AG04449 (cell line): ENCODE results near the gene ST6GALNAC6.
"Not testable (repeated sequence)": the region's sequence is repeated elsewhere in the genome, so short reads cannot be mapped to it uniquely, and the experiment has no call there.

Experiments used
- CTCF ChIA-PET: fragments of 350-600 bp; formaldehyde crosslinking; extraction: SDS; loops from one replicate; lab custom pipeline; 2021; ENCODE audit warnings: antibody characterized with exemption; lab: Yijun Ruan, JAX
- POLR2A ChIA-PET: fragments of 400-600, 350-600 bp; formaldehyde crosslinking; extraction: SDS; loops from one replicate; lab custom pipeline; 2020; ENCODE audit warnings: antibody characterized with exemption, inconsistent platforms; lab: Yijun Ruan, JAX
- DNase-seq: peaks from one replicate; pipeline ENCODE4 v3.0.0-alpha.2; 2010; ENCODE audit warnings: low read depth, low spot score
- H3K4me3 ChIP-seq: 2 replicates; pipeline ENCODE4 v1.5.1; 2011; ENCODE audit warnings: low read depth, mild to moderate bottlenecking, control low read depth, low read length
- CTCF ChIP-seq: IDR thresholded peaks from one replicate; pipeline ENCODE4 v1.5.1; 2011; ENCODE audit warnings: mild to moderate bottlenecking, moderate library complexity, low read length, control low read depth, inconsistent platforms; ENCODE audit not compliant: insufficient read depth; ENCODE audit errors: missing control alignments

Gene ST6GALNAC6

GRCh38 chr9:127886401-127886972 is 12.9 kb downstream of the ST6GALNAC6 start:
- POLR2A ChIA-PET, result interaction anchor here (1.1 kb wide), 1 partner anchor 8 kb away, joined by 3 read pairs; no protein-coding TSS in a partner anchor
- TF ChIP-seq CTCF, result no peak
- CTCF ChIA-PET, result interaction anchor here (1.1 to 1.3 kb wide), 3 partner anchors 11 to 14 kb away, joined by 3 read pairs; no protein-coding TSS in a partner anchor
- no peak overlapping the region for H3K4me3 ChIP-seq
- no peak for DNase-seq

- POLR2A ChIA-PET, result interaction anchor here (0.6 kb wide), 1 partner anchor 95 kb away, joined by 4 read pairs; the partner anchor contains the start of gene EEIG1
- CTCF ChIA-PET, result interaction anchor here (1.0 to 2.8 kb wide), 4 partner anchors 13 to 151 kb away, joined by 3 to 16 read pairs (median 3); partner anchors contain the start of gene TOR2A
- no peak overlapping the region for H3K4me3 ChIP-seq
- TF ChIP-seq CTCF, result no peak
- no peak for DNase-seq
Observed at GRCh38 chr9:127885508-127886281, 13.7 kb downstream of the ST6GALNAC6 start.

GRCh38 chr9:127884976-127885490 is 14.4 kb downstream of the ST6GALNAC6 start:
- ChIA-PET POLR2A (interaction anchor here (0.6 kb wide), 1 partner anchor 95 kb away, joined by 4 read pairs; the partner anchor contains the start of gene EEIG1), CTCF (interaction anchor here (1.0 to 2.8 kb wide), 5 partner anchors 9 to 150 kb away, joined by 3 to 16 read pairs (median 3); partner anchors contain the start of gene TOR2A)
- TF ChIP-seq CTCF, result no peak
- no peak overlapping the region for H3K4me3 ChIP-seq
- DNase-seq, result no peak

GRCh38 chr9:127884427-127884911 is 14.9 kb downstream of the ST6GALNAC6 start:
- ChIA-PET CTCF (interaction anchor here (1.0 to 2.8 kb wide), 4 partner anchors 10 to 150 kb away, joined by 3 to 16 read pairs (median 3); partner anchors contain the start of gene TOR2A), POLR2A (no interaction called here)
- no peak for DNase-seq
- H3K4me3 ChIP-seq, result no peak overlapping the region
- no peak for TF ChIP-seq CTCF

GRCh38 chr9:127883959-127884358 is 15.4 kb downstream of the ST6GALNAC6 start:
- ChIA-PET CTCF (interaction anchor here (0.7 to 2.8 kb wide), 2 partner anchors 14 to 133 kb away, joined by 3 to 16 read pairs; no protein-coding TSS in a partner anchor), POLR2A (no interaction called here)
- no peak for DNase-seq
- H3K4me3 ChIP-seq, result no peak overlapping the region
- TF ChIP-seq CTCF, result no peak

GRCh38 chr9:127881715-127882114 is 17.7 kb downstream of the ST6GALNAC6 start:
- DNase-seq, POLR2A ChIA-PET, H3K4me3 ChIP-seq: not testable (repeated sequence)
- CTCF ChIA-PET, result interaction anchor here (1.8 to 3.6 kb wide), 3 partner anchors 12 to 236 kb away, joined by 5 to 29 read pairs (median 7); partner anchors contain the start of gene TOR2A
